Nephron progenitor cell (in vitro differentiated cells): ENCODE results near the gene ACRBP.
A peak's percentile ranks its signal among the peaks of the same experiment; 100 is the strongest.

Source experiments
- DNase-seq: peaks from one replicate; pipeline ENCODE4 v3.0.0; 2021
- H3K27ac Mint-ChIP-seq: 2 replicates; pipeline ENCODE4 v1.8.0; 2021; ENCODE audit warnings: mild to moderate bottlenecking, moderate library complexity, mixed read lengths
- H3K27me3 Mint-ChIP-seq: 2 replicates; pipeline ENCODE4 v1.8.0; 2021; ENCODE audit warnings: mild to moderate bottlenecking, low read depth, mixed read lengths; ENCODE audit not compliant: poor library complexity
- H3K36me3 Mint-ChIP-seq: 2 replicates; pipeline ENCODE4 v1.8.0; 2021; ENCODE audit warnings: low read depth, mixed read lengths
- H3K4me1 Mint-ChIP-seq: 2 replicates; pipeline ENCODE4 v1.8.0; 2021; ENCODE audit warnings: mixed read lengths
- H3K4me3 Mint-ChIP-seq: 2 replicates; pipeline ENCODE4 v1.8.0; 2021; ENCODE audit warnings: mild to moderate bottlenecking, moderate library complexity, mixed read lengths
- H3K9me3 Mint-ChIP-seq: 2 replicates; pipeline ENCODE4 v1.8.0; 2021; ENCODE audit warnings: mild to moderate bottlenecking, moderate library complexity, mixed read lengths
- CTCF ChIP-seq: fragments of 200-600 bp; sonication (generic); IDR thresholded peaks from 2 replicates; pipeline ENCODE4 v1.5.0; 2021; ENCODE audit warnings: antibody characterized with exemption

The ACRBP gene

GRCh38 chr12:6607751-6608591 lies 39.3 kb downstream of the ACRBP start:
- no peak for TF ChIP-seq CTCF
- peak; percentile 49 for DNase-seq
- Mint-ChIP-seq H3K4me1 (peaks cover 55% of the 10 kb centered on the region), H3K27ac (no peak overlapping the region), H3K27me3 (peaks cover 5% of the 10 kb centered on the region), H3K9me3 (no peaks in the 10 kb centered on the region), H3K36me3 (peaks cover 22% of the 10 kb centered on the region), H3K4me3 (no peak overlapping the region)

GRCh38 chr12:6606331-6607131 lies 40.7 kb downstream of the ACRBP start:
- TF ChIP-seq CTCF = no peak
- H3K4me1 Mint-ChIP-seq = peaks cover 50% of the 10 kb centered on the region
- peaks cover 36% of the 10 kb centered on the region for H3K36me3 Mint-ChIP-seq
- H3K9me3 Mint-ChIP-seq = no peaks in the 10 kb centered on the region
- no peak overlapping the region for H3K4me3 Mint-ChIP-seq
- DNase-seq = peak; percentile 69
- no peaks in the 10 kb centered on the region for H3K27me3 Mint-ChIP-seq
- no peak overlapping the region for H3K27ac Mint-ChIP-seq

- peak; percentile 27 for DNase-seq
- no peak for TF ChIP-seq CTCF
- Mint-ChIP-seq H3K27me3 (no peaks in the 10 kb centered on the region), H3K27ac (peak overlapping the region; percentile 95), H3K4me3 (no peak overlapping the region), H3K36me3 (peaks cover 45% of the 10 kb centered on the region), H3K9me3 (no peaks in the 10 kb centered on the region), H3K4me1 (peaks cover 42% of the 10 kb centered on the region)
Measured at GRCh38 chr12:6605421-6606330, 41.6 kb downstream of the ACRBP start.

GRCh38 chr12:6604259-6605029 lies 42.8 kb downstream of the ACRBP start:
- H3K36me3 Mint-ChIP-seq = peaks cover 57% of the 10 kb centered on the region
- H3K4me1 Mint-ChIP-seq = peaks cover 40% of the 10 kb centered on the region
- no peak for TF ChIP-seq CTCF
- H3K9me3 Mint-ChIP-seq = no peaks in the 10 kb centered on the region
- no peaks in the 10 kb centered on the region for H3K27me3 Mint-ChIP-seq
- no peak overlapping the region for H3K4me3 Mint-ChIP-seq
- no peak for DNase-seq
- peak overlapping the region; percentile 95 for H3K27ac Mint-ChIP-seq

- peak; percentile 26 for DNase-seq
- H3K27ac Mint-ChIP-seq = peak overlapping the region; percentile 80
Measured at GRCh38 chr12:6603095-6603567, 44.1 kb downstream of the ACRBP start.

More at GRCh38 chr12:6603095-6603567, 44.1 kb downstream of the ACRBP start:
- H3K4me3 Mint-ChIP-seq = no peak overlapping the region
- peaks cover 40% of the 10 kb centered on the region for H3K4me1 Mint-ChIP-seq
- H3K9me3 Mint-ChIP-seq = no peaks in the 10 kb centered on the region
- no peaks in the 10 kb centered on the region for H3K27me3 Mint-ChIP-seq
- no peak for TF ChIP-seq CTCF
- peaks cover 67% of the 10 kb centered on the region for H3K36me3 Mint-ChIP-seq
